Keratinocyte (primary cell): ENCODE measurements around the gene RRP7A.

ENCODE experiments used
- CTCF ChIP-seq, 3 experiments: IDR thresholded peaks in 1 of 3; conservative IDR thresholded peaks in 1 of 3; optimal IDR thresholded peaks in 1 of 3; 2 replicates in 2 of 3; 3 replicates in 1 of 3; pipeline versions ENCODE3 to v1.5.1; 2011; ENCODE audit warnings: low read length in 3 of 3, mild to moderate bottlenecking in 3 of 3, moderate library complexity in 2 of 3, control low read depth in 1 of 3, inconsistent platforms in 1 of 3; ENCODE audit not compliant: insufficient read depth in 2 of 3; ENCODE audit errors: extremely low read depth in 1 of 3
- EZH2 ChIP-seq: IDR thresholded peaks from one replicate; pipeline ENCODE4 v1.6.1; 2012; ENCODE audit warnings: inconsistent platforms, mild to moderate bottlenecking, low read length, moderate library complexity

GRCh38 chr22:42475122-42475521, 44.5 kb downstream of the RRP7A start:
- TF ChIP-seq CTCF (optimal IDR thresholded peaks at IDR 0.05 in 1 of 3, IDR thresholded peaks at IDR 0.05 in 1 of 3, conservative IDR thresholded peaks at IDR 0.05 in 1 of 3; ENCODE audit: extremely low read depth in 1 of 3, insufficient read depth in 2 of 3, low read length in 3 of 3) (no peak), EZH2 (no peak)
